NCI-H2227 treated with DMSO at 0.1 percent for 48 hours (cell line): ENCODE results near the gene EXOC4.

Experiments
- DNase-seq: peaks from one replicate; lab custom pipeline; 2025; lab: John Stamatoyannopoulos, UW

The EXOC4 gene

DNA sequence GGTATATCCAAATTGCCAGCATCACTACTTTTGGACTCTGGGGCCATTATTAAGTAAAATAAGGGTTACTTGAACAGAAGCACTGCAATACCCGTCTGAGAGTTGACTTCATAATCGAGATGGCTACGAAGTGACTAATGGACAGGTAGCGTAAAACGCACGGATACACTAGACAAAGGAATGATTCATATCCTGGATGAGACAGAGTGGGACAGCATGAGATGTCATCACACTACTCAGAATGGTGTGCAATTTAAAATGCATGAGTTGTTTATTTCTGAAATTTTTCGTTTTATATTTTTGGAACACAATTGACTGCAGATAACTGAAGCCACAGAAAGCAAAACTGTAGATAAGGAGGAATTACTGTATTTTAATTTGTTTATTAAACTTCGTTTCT lies 452.7 kb downstream of the EXOC4 start:
- DNase-seq = no peak

DNA sequence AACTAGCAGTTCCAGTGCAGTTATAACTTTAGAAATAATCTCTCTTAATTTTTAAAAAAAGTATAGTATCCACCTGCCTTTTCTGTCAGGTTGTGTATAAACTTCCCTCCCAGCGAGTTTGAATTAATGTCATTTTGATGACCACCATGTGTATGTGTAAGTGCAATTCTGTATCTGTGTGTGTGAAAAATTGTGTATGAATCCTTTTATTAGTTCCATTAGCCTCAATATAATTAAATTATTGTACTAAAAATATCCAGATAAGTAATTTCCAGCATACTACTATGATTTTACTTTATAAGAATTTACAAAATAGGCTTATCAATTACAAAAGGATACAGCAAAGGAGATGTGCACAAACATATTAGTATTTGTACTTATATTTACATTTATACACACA lies 453.1 kb downstream of the EXOC4 start:
- no peak for DNase-seq

DNA sequence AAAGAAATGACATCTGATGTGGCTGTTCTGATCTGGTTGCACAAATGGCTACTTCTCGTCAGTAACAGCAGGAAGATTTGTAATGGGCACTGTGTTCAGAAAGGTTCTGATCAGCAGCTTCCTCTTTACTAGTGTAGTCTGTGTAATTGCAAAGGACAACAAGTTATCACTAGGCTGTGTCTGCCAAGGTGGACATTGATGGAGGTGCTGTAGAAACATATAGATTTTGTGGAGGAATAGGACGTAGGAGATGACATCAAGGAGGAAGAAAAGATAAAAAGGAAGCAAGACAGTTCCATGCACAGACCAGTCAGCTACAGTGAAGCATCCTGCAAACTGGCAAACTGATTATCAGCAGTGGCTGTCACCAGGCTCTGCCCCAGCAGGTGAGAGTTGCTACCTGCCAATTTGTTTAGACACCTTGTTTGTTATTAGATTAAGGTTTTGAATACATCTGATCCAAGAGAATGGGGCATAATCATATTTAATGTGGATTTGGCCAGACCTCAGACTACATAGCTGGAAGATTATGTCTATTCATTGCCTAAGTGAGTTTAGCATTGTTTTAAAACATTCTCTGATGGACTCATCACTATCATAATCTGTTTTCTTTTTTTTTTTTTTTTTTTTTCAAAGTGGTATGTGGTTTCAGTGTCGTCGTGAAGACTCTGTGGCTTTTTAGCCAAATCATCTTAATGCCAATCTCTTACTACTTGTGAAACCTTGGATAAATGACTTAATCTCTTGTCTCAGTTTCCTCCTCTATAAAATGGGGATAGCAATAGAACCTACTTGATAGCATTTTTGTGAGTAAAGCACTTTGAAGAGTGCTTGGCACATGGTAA lies 456.4 kb downstream of the EXOC4 start:
- no peak for DNase-seq

DNA sequence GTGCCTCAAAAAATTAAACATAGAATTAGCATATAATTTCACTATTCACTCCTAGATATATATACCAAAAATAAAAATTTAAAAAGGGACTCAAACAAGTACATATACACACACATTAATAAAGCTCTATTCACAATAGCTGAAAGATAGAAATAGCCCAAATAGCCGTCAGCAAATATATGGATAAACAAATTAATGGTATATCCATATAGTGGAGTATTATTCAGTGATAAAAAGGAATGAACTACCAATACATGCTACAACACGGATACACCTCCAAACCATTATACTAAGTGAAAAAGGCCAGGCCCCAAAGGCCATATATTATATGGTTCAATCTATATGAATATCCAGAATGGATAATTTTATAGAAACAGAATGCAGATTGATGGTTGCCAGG lies 459.7 kb downstream of the EXOC4 start:
- no peak for DNase-seq

DNA sequence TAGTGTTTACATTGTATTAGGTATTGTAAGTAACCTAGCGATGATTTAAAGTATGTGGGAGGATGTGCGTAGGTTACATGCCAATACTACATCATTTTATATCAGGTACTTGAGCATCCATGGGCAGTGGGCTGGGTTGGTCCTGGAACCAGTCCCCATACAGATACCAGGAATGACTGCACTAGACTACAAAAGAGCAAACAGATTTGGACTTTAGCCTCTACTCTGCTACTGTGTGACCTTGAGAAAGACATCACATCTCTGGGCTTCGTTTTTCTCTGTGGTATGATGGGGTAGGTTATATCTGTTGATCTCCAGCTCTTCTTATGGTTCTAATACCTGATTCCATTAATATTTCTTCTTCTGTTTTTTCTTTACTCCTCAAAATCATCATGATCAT lies 461.8 kb downstream of the EXOC4 start:
- no peak for DNase-seq

DNA sequence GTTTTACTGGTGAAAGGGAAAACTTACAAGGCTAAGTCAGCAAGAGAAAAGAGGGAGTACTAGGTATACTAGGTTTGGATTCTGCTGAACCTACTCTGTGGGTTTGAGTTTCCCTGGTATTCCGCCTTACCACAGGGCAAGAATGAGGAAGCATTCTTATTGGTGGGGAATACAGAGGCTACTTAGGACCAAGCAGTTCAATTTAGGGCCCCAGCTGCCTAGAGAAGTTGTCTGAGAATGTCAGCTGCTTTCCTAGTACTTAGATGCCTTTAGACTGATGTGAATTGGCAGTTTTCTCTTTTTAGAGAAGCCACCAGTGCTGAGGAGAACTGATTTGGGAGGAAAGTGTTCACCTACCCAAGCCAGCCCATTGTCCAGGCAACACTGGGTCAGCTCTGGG lies 465.3 kb downstream of the EXOC4 start:
- DNase-seq = no peak

DNA sequence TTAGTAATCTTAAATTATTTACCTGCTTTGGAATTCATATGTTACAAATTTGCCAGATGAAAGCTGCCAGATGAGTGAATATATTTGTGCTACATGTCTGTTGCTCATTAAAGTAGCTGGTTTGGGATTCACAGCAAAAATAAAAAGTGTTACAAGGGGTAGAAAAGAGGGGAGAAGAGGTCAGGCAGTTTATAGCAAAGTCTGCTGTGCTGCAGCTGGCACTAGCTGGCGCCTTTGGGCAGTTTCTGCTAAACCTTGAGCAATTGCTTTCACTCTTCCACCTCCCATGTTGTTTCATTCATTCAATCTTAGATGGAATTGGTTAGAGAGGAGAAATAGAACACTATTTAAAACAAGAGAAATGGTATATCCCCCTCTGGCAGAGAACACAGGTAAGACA lies 470.2 kb downstream of the EXOC4 start:
- no peak for DNase-seq

DNA sequence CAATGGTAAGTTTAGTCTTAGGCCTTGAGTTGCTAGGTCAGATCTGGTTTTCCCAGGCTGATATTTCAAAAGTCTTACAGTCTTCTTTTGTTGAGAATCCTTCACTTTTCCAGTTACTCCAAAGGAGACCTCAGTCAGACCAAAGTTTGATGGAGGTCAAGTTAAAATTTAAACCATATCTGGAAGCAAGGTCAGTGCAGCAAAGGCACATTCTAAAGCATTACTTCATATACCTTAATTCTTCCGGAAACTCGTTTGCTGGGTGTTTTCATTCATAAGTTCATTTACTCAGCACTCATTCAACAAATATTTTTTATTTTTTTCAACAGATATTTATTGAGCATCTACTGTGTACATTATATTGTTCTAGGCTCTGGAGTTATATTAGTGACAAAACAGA lies 471.3 kb downstream of the EXOC4 start:
- DNase-seq = no peak

DNA sequence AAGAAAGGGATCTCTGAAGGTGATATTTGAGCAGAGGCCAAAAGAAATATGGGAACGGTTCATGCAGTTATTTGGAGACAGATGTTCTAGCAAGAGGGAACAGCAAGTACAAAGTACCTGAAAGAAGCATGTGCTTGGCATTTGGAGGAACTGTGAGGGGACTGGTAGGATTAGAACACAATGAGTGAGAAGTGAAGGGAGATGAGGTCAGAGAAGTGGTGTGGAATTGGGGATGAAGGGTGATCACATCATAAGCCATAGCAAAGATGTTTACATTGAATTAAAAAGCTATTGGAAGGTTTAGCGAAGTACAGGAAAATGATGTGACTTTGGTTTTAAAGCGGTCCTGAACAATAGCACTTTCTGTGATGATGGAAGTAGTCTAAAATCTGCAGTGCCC lies 471.8 kb downstream of the EXOC4 start:
- DNase-seq = no peak

DNA sequence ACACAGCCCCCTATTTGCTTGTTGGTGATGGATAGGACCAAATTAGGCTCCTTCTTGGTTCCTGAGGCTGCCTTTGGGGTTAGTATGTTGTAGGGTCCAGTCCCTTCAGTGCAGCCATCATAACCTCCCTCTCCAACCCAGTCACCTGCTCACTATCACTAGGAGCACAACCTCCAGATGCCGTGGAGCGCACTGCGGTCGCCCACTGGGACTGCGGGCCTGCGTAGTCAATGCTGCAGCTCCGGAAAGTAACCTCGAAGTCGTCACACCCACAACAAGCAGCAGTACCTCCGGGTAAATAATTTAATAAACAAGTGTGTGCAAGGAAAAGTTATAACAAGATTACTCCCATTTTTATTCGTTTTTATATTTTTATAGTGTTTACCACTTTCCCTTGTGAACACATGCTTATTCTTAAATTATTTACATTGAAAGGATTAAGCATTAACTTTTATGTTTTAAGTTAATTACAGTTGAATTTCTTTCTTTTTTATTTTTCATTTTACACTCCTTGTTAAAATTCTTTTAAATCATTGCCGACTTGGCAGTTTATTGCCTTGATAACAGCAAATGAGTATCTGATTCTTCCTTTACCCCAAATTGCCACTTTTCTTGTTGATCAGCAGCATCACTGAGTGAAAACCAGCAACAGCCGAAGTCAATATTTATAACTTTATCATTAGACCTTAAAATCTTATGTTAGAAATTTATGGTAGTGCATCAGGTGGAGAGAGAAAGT lies 474.8 kb downstream of the EXOC4 start:
- no peak for DNase-seq

DNA sequence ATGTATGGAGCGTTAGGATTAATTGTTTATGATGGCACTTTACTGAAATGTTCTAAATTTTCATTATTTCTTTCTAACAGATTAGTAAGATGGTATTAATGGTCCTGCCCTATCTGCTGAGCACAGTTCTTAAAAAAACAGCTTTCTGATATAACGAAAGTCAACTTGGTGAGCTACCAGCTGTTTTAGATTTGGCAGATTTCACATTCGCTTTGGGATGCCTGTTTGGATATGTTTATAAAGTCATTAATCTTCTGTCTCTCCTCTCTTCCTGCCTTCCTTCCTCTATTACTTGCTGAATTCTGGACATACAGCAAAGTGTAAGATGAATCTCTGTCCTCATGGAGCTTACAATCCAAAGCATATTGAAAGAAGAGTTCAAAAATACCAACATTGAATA lies 477.5 kb downstream of the EXOC4 start:
- no peak for DNase-seq

DNA sequence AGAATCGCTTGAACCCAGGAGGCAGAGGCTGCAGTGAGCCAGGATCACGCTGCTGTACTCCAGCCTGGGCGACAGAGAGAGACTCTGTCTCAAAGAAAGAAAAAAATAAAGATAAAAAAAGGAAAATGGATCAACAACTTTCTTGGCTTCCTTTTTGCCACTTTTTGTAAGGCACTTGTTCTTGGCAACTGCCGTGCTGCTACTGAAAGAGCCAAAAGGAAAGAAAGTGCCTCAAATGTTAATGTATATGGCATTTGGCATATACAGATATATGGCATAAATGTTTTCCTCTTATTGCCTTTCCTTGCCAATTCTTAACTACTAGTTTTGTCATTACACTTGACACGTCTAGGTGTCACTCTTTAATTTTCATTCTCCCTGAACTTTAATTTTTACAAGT lies 480.5 kb downstream of the EXOC4 start:
- DNase-seq = no peak

DNA sequence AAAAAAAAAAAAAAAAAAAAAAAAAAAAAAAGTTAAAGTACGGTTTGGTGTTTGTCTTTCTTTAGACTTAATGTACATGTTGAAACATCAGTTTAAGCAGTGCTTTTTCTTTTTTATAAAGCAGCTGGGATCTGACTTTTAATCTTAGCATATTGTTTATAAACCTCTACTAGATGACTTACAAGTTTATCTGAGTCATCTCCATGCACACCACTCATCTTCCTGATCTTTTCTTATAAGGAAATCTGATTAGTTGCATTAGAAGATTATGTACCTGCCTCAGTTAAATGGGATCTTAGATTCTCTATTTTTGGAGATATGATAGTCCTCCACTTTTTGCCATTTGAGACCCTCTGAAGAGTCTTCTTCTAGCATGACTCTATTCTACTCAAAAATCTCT lies 482.3 kb downstream of the EXOC4 start:
- no peak for DNase-seq

DNA sequence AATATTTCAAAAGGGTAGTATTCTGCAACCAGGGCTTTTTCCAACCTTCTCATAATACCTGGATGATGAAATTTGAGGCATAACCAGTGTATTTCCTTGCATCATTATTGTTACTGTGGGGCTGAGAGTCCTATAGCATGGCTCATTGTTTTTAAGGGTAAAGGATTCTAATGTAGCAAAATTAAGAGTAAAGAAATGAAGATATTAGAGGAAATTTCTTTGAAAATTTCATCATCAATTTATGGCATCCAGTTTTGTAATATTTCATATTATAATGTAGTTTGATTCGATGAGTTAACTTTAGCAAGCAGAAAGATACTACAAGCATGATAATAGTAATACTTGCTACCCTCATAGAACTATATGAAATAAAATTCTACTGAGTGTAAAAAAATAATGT lies 486.9 kb downstream of the EXOC4 start:
- DNase-seq = no peak

DNA sequence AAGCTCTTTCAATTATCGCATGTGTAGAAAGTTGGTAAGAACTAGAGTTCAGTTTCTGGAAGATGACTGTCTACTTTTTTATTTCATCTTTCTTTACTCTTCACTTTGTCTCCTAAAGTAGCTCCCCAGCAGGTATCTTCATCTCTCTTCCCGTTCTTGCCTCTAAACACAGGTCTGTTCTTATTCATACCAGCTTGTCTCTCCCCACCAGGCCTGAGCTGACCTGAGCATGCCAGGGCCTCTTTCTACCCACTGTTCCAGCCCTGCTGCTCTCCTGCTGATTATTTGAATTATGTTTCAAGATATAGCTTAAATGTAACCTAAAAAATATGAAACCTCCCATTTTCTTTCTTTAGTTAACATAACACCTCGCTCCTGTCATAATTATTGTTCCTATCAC lies 488.2 kb downstream of the EXOC4 start:
- no peak for DNase-seq

DNA sequence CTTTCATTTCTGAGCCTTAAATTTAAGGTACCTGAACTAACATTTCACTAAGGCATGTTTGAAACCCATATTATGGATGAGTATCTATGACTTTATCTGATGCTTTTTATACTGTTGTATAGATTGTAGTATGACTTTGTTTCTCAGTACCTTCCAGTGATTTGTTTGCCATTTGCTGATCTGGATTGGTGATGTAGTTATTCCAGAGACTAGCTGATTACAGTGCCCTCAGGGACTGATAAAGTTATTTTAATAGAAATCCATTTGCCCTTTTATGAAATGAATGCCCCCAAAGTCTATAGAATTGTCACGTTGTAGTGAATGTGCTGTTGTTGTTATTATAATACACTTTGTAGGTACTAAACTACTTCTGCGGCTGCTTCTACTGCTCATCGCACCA lies 488.8 kb downstream of the EXOC4 start:
- DNase-seq = no peak

DNA sequence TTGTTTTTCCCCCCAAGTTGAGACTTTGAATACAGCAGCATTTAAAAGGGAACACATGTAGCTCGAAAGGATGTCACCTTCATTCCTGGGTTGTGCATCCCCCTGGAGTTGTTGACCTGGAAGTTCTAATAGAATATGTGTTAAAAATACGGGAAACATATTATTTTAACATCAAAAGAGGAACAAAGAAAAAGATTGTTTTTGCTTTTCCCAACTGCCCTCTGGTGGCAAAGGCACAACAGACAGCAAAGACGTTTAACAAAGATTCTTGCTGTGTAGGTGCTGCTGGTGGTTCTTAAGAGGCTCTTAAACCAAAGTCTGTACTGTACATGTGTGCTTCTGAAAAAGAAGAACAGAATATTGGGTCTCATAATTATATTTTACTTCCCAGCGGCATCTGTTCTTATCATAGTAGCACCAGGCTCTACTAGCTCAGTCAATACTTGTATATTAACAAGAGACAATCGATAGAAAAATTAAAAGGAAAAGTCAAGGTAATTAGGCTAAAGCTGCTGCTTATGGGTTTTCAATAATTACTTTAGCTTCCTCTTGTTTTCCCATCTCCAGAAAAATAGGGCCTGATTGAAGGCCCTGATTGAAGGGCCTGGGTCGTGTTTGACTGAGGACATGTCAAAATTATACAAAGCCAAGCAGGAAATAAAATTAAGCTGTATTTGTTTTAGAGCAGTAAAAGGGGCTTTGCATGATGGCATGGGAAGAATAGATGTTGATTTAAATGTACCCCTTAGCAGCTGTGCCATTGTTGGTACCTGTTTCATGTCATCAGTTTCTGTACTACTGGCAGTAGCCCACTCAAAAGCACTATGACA lies 490.0 kb downstream of the EXOC4 start:
- DNase-seq = peak; percentile 43

DNA sequence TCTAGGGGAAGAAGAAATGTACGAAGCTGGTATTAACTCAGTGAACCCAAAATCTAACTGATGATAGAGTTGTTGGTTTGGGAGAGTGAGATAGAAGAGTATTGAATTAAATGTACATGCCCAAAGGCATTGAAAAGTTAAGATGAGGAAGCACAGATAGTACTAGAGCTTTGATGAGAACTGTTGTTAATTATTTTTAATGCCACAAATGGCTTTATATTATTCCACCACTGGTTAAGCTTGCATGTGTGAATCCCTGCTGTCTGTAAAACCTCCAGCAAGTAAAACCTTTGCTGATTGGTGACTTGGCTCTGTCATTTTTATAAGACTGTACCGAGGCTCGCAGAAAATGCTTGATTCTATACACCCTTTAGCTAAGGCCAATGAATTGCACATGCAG lies 491.6 kb downstream of the EXOC4 start:
- DNase-seq = no peak

DNA sequence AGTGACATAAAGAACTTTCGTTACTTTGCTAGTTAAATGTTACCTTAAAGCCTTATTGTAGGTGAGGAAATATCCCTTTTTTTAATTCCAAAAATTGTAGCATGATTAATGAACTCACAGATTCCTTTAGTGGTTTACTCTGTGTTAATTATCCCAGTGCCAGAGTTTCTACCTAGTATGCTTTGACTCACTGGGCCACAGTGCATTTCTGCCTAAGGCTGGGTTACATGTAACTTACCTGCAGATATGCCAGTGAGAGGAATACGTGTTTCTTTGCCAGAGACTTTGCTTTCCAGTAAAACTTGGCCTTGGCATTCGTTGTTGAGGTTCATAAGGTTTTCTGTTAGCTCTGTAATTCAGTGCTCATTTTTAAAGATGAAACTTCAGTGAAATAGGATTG lies 493.4 kb downstream of the EXOC4 start:
- no peak for DNase-seq

DNA sequence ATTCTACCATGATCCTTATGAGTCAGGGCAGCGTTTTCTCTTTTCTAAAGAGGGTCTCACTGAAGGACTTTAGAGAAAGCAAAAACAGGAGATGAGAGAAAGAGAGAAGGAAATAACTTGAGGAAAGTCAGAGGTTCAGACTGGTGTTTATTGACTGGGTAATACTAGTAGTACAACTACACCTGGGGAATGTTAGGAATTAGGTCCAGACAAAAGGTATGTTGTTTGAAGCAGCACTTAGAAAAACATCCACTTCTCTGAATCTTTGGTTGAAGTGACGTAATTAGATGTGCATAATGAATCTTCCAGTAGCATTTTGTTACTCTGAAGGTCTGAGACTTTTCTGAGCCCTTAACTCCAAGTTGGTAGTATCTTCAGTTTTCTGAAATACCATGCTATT lies 494.0 kb downstream of the EXOC4 start:
- DNase-seq = no peak

DNA sequence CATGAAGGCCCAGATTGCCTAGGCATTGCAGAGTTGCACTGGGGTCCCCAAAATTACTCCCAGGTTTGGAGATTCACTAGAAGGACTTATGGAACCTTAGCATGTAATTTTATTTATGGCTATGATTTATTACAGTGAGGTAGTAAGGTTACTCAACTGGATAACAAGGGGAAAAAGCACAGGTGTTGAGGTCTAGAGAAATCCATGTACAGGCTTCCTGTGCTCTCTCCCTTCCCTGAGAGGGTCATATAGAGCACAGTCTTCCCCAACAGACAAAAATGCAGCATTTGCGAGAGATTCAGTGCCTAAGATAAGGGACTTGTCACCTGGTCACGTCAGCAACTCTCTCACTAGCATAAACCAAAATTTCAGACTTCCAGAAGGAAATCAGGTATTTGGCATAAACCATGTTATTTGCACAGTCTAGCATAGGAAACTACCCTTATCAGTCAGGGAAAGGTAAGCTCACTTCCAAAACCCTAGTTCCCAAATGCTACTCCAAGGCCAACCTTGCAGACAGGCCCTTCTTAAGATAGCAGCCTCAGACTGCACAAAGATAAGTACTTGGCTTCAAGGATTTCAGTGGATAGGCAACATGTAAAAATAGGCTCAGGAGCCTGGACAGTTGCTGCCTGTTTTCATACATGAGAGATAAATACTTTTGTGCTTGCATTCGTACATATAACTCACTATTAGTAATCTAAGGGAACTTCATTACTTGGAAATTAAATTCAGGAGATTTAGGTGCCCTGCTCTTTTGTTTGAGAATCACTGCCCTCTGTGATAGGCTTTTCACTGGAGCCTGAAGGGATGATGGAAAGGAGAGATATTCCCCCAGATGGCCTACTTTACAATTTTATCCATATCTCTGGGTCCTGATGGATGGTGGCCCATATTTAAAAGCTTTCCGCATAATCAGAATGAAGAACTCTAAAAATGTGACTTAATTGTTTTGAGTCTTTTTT lies 495.8 kb downstream of the EXOC4 start:
- no peak for DNase-seq

DNA sequence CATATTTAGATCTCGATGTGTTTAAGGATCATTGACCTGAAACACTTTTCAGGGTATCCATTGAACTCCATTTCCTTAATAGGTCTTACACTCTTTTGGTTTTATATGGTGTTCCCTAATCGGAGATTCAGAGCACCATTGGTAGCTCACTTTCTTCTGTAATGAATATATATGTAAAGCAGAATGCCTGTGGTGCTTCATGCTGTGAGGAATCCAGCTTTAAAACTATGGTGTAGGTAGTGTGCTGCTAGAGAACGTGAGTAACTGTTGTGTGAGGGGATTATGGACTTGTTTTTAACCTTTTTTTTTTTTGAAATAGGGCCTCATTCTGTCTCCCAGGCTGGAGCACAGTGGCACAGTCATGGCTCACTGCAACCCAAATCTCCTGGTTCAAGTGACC lies 497.4 kb downstream of the EXOC4 start:
- DNase-seq = no peak
